PC-3 (cell line): ENCODE results near the gene AP1S1. TPM values are rescaled to one million over a fixed set of nuclear protein-coding genes. Genes with fewer than 3 reads are reported as not detected.

Experiments used
- ATAC-seq: fragments of 200-7000 bp; cut with Tn5 transposase; 2 replicates; pipeline ENCODE4 v1.9.1; 2020; ENCODE audit warnings: mild to moderate bottlenecking, moderate library complexity
- BruUV-seq: library from RNA; stranded (reverse); fragments of 400-500 nt; replicated peaks from 2 replicates; lab custom pipeline; 2021; lab: Mats Ljungman, UMichigan
- CTCF ChIA-PET: fragments of 300-600 bp; sonication (Branson Sonifier 250); formaldehyde crosslinking; loops from one replicate; lab custom pipeline; 2022; ENCODE audit warnings: antibody characterized with exemption; lab: Charles Lee
- POLR2A ChIA-PET: fragments of 300-600 bp; sonication (Branson Sonifier 250); formaldehyde crosslinking; loops from one replicate; lab custom pipeline; 2022; ENCODE audit warnings: antibody characterized with exemption; ENCODE audit not compliant: unreplicated experiment; lab: Charles Lee
- DNase-seq: peaks from one replicate; pipeline ENCODE4 v3.0.0-alpha.2; 2015
- H2AFZ ChIP-seq: fragments of 300-600 bp; sonication (generic); 2 replicates; pipeline ENCODE4 v1.6.0; 2016; ENCODE audit warnings: antibody characterized with exemption, low read length
- H3F3A ChIP-seq: fragments of 300-600 bp; sonication (generic); one replicate; pipeline ENCODE4 v1.6.0; 2017; ENCODE audit warnings: antibody characterized with exemption, low read length, control low read depth, mild to moderate bottlenecking; ENCODE audit not compliant: unreplicated experiment
- H3K27ac ChIP-seq: fragments of 300-600 bp; sonication (generic); 2 replicates; pipeline ENCODE4 v1.5.1; 2016; ENCODE audit warnings: mild to moderate bottlenecking, low read length
- H3K27me3 ChIP-seq: fragments of 300-600 bp; sonication (generic); 2 replicates; pipeline ENCODE4 v1.6.1; 2016; ENCODE audit warnings: low read length, mixed read lengths
- H3K36me3 ChIP-seq: fragments of 300-600 bp; sonication (generic); 2 replicates; pipeline ENCODE4 v1.6.1; 2016; ENCODE audit warnings: low read depth, mixed run types, low read length, mixed read lengths
- H3K4me1 ChIP-seq: fragments of 300-600 bp; sonication (generic); 2 replicates; pipeline ENCODE4 v1.5.1; 2016; ENCODE audit warnings: low read length; ENCODE audit not compliant: insufficient read depth
- H3K4me2 ChIP-seq: fragments of 300-600 bp; sonication (generic); 2 replicates; pipeline ENCODE4 v1.6.0; 2016; ENCODE audit warnings: low read length
- H3K4me3 ChIP-seq: fragments of 300-600 bp; sonication (generic); 2 replicates; pipeline ENCODE4 v1.5.1; 2016; ENCODE audit warnings: mild to moderate bottlenecking, low read length, mixed read lengths
- H3K79me2 ChIP-seq: fragments of 300-600 bp; sonication (generic); 2 replicates; pipeline ENCODE4 v1.6.1; 2017; ENCODE audit warnings: low read length, mixed read lengths
- H3K9ac ChIP-seq: fragments of 300-600 bp; sonication (generic); 2 replicates; pipeline ENCODE4 v1.6.0; 2016; ENCODE audit warnings: mild to moderate bottlenecking, low read length
- H3K9me2 ChIP-seq: fragments of 300-600 bp; sonication (generic); replicated peaks from 2 replicates; pipeline ENCODE4 v1.6.1; 2016; ENCODE audit warnings: mixed run types, low read length, mixed read lengths
- H3K9me3 ChIP-seq: fragments of 300-600 bp; sonication (generic); 2 replicates; pipeline ENCODE4 v1.6.1; 2016; ENCODE audit warnings: low read length, mixed read lengths
- H4K20me1 ChIP-seq: fragments of 300-600 bp; sonication (generic); 2 replicates; pipeline ENCODE4 v1.6.1; 2016; ENCODE audit warnings: low read length, mixed read lengths
- EZH2 ChIP-seq: fragments of 300-600 bp; sonication (generic); IDR thresholded peaks from one replicate; pipeline ENCODE4 v1.6.1; 2017; ENCODE audit warnings: antibody characterized with exemption, mild to moderate bottlenecking, low read length; ENCODE audit not compliant: unreplicated experiment
- EZH2phosphoT487 ChIP-seq: fragments of 300-600 bp; sonication (generic); IDR thresholded peaks from 2 replicates; pipeline ENCODE4 v1.6.1; 2018; ENCODE audit warnings: mild to moderate bottlenecking, antibody characterized with exemption, low read length, borderline replicate concordance
- intact Hi-C: fragments of 100-400 bp; cut with micrococcal nuclease; formaldehyde crosslinking; loops from 2 replicates; pipeline ENCODE4 v1.9.0; 2023
- total RNA-seq: library from RNA; depleted of rRNA; stranded (reverse); fragments of >200 nt; gene quantifications from 2 replicates; pipeline ENCODE4 v1.2.3, GENCODE V29; 2014
- TF ChIP-seq, protein P1 (sequence below): fragments of 300-600 bp; sonication (generic); conservative IDR thresholded peaks from 2 replicates; pipeline ENCODE4 v1.5.1; 2017; ENCODE audit warnings: antibody characterized with exemption, low read depth, mild to moderate bottlenecking, low read length

AP1S1 gene
- total RNA-seq, 1 experiment from 2014 or later, result 190 TPM

DNA sequence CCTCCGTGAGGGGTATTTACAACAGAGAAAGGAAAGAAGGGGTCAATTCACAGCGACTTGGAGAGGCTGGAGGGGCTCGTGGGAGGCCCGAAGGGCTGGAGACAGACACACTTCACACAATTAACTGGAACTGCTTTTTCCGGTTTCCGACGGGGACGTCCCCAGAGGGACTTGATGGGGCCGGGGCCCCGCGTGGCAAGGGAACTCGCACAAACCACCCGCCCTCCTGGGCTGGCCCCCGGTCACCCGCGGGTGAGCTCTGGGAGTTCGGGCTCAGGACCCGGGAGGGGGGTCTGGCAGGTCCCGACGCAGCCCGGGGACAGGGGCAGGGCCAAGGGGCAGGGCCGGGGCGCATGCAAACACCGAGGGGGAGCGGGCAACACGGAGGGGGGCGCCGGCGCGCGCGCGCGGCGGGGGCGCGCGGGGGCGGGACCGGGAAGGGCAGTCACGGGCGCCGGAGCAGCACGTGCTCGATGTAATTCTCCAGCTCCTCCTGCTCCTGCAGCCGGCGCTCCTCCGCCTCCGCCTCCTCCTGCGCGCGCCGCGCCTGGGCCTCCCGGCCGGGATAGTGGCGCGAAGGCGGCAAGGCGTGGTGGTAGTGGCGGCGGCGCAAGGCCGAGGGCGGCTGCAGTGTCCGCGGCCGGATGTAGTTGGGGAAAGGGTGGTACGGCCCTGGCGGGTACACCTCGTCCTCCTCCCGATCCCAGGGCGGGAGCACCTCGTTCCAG lies 8.4 kb downstream of the AP1S1 start:
- no peaks in the 10 kb centered on the region for H3K9me3 ChIP-seq
- H3K79me2 ChIP-seq, result no peaks in the 10 kb centered on the region
- peak; percentile 56 for DNase-seq
- peak overlapping the region; percentile 37 for H3K9ac ChIP-seq
- H3K27ac ChIP-seq, result peak overlapping the region; percentile 58
- POLR2A ChIA-PET, result interaction anchor here (0.5 to 0.6 kb wide), 2 partner anchors 20 to 39 kb away, joined by 3 to 19 read pairs; no protein-coding TSS in a partner anchor
- H3K9me2 ChIP-seq, result no peaks in the 10 kb centered on the region
- H3K27me3 ChIP-seq, result peaks cover 26% of the 10 kb centered on the region
- TF ChIP-seq, protein P1, sequence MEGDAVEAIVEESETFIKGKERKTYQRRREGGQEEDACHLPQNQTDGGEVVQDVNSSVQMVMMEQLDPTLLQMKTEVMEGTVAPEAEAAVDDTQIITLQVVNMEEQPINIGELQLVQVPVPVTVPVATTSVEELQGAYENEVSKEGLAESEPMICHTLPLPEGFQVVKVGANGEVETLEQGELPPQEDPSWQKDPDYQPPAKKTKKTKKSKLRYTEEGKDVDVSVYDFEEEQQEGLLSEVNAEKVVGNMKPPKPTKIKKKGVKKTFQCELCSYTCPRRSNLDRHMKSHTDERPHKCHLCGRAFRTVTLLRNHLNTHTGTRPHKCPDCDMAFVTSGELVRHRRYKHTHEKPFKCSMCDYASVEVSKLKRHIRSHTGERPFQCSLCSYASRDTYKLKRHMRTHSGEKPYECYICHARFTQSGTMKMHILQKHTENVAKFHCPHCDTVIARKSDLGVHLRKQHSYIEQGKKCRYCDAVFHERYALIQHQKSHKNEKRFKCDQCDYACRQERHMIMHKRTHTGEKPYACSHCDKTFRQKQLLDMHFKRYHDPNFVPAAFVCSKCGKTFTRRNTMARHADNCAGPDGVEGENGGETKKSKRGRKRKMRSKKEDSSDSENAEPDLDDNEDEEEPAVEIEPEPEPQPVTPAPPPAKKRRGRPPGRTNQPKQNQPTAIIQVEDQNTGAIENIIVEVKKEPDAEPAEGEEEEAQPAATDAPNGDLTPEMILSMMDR, result no peak
- TF ChIP-seq EZH2phosphoT487, result no peak
- H3K36me3 ChIP-seq, result peaks cover 3% of the 10 kb centered on the region; the same call in 1 of the 2 replicates
- peak overlapping the region; percentile 74 for H3K4me2 ChIP-seq
- CTCF ChIA-PET, result interaction anchor here (0.6 to 2.0 kb wide), 3 partner anchors 19 to 489 kb away, joined by 4 to 9 read pairs (median 5); partner anchors contain the start of gene GNB2
- peak; percentile 38 for ATAC-seq
- peak overlapping the region; percentile 53; the same call in 1 of the 2 replicates for H2AFZ ChIP-seq
- H3K4me3 ChIP-seq, result peak overlapping the region; percentile 53; the same call in 1 of the 2 replicates
- peaks cover 55% of the 10 kb centered on the region for H3K4me1 ChIP-seq
- no peaks in the 10 kb centered on the region for H4K20me1 ChIP-seq
- no peaks in the 10 kb centered on the region for H3F3A ChIP-seq
- intact Hi-C loops, result no loop called here
- no TSS peak for BruUV-seq

DNA sequence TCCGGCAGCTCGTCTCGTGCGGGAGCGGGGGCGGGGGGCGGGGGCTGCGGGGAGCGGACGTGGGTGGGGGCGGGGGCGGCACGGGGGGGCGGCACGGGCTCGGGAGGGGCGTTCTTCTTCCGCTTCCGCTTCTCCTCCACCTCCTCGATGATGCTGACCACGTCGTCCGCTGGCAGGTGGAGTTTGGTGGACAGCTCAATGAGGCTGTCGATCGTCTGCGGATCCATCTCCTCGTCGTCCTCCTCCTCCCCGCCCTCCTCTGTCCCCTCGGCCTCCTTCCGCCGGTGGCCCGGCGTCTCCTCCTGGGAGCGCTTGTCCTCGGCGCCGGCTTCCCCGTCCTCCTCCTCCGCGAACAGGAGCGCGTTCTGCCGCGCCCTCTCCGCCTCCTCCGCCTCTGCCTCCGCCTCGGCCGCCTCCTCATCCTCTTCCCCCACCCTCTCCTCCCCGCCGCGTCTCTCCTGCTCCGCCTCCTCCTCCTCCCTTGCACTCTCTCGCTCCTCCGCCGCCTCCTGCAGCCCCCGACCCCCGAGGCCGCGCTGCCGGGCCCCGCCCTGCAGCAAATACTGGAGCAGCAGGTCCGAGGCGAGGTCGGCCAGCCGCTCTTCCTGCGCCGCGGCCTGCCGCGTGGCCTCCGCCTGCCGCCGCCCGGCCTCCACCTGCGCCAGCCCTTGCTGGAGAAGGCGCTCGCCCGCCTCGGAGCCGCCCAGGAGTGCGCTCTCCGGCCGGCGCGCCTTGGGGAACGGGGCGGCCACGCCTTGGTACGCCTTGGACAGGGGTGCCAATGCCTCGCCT lies 9.2 kb downstream of the AP1S1 start:
- Histone ChIP-seq H4K20me1 (no peaks in the 10 kb centered on the region), H3K27ac (no peak overlapping the region)
- no TSS peak for BruUV-seq

More for the DNA sequence above, 9.2 kb downstream of the AP1S1 start:
- DNase-seq, result peak; percentile 47
- H3K36me3 ChIP-seq, result peaks cover 3% of the 10 kb centered on the region; the same call in 1 of the 2 replicates
- CTCF ChIA-PET, result interaction anchor here (0.8 to 2.0 kb wide), 2 partner anchors 19 to 490 kb away, joined by 5 to 9 read pairs; partner anchors contain the start of gene GNB2
- TF ChIP-seq EZH2phosphoT487 (no peak), EZH2 (no peak)
- TF ChIP-seq, protein P1, result no peak
- H3K79me2 ChIP-seq, result no peaks in the 10 kb centered on the region
- peak; percentile 23 for ATAC-seq
- POLR2A ChIA-PET, result no interaction called here
- H2AFZ ChIP-seq, result peak overlapping the region; percentile 55; the same call in 1 of the 2 replicates
- H3K4me1 ChIP-seq, result peaks cover 58% of the 10 kb centered on the region
- intact Hi-C loops, result no loop called here
- H3F3A ChIP-seq, result no peaks in the 10 kb centered on the region
- H3K4me3 ChIP-seq, result peak overlapping the region; percentile 67
- peak overlapping the region; percentile 37; the same call in 1 of the 2 replicates for H3K9ac ChIP-seq
- no peaks in the 10 kb centered on the region for H3K9me2 ChIP-seq
- H3K27me3 ChIP-seq, result peaks cover 28% of the 10 kb centered on the region
- no peaks in the 10 kb centered on the region for H3K9me3 ChIP-seq
- peak overlapping the region; percentile 90 for H3K4me2 ChIP-seq
